Measurements from ENCODE around the gene LDLRAD4.

DNA sequence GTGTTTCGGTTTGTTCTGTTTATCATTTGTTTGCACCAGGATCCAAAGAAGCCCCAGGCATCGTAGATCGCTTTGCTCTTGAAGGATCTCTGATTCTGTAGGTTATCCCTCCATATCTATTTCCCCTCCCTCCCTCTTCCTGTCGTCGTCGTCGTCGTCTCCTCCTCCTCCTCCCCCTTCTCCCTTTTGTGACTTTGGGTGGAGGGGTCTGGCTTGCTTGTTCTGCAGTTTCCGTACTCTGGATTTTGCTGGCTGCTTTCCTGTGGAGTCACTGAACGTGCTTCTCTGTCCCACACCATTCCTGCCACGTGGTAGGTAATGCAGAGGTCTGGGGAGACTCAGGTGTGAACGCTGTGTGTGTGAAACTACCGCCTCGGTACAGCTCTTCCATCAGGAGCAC, 225.0 kb downstream of the LDLRAD4 start:
- TF ChIP-seq HDGF (IDR thresholded peaks at IDR 0.05; ENCODE audit: borderline replicate concordance) (no peak), SUZ12 (IDR thresholded peaks at IDR 0.05) (no peak), FOXM1 (IDR thresholded peaks at IDR 0.05; ENCODE audit: borderline replicate concordance) (no peak), ARNT (IDR thresholded peaks at IDR 0.05) (no peak), ZNF384 (IDR thresholded peaks at IDR 0.05) (no peak), BHLHE40 (IDR thresholded peaks at IDR 0.05; ENCODE audit: borderline replicate concordance) (no peak), SP1 (IDR thresholded peaks at IDR 0.05) (no peak), L3MBTL2 (conservative IDR thresholded peaks at IDR 0.05) (no peak), TARDBP (IDR thresholded peaks at IDR 0.05) (no peak), FOXK2 (IDR thresholded peaks at IDR 0.05) (no peak), ELF4 (IDR thresholded peaks at IDR 0.05) (no peak), LEF1 (IDR thresholded peaks at IDR 0.05; ENCODE audit: borderline replicate concordance) (no peak)
- TF ChIP-seq, protein P1, sequence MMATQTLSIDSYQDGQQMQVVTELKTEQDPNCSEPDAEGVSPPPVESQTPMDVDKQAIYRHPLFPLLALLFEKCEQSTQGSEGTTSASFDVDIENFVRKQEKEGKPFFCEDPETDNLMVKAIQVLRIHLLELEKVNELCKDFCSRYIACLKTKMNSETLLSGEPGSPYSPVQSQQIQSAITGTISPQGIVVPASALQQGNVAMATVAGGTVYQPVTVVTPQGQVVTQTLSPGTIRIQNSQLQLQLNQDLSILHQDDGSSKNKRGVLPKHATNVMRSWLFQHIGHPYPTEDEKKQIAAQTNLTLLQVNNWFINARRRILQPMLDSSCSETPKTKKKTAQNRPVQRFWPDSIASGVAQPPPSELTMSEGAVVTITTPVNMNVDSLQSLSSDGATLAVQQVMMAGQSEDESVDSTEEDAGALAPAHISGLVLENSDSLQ (IDR thresholded peaks at IDR 0.05): no peak

Data from HEK293T (cell line).